HG03575 (cell line): ENCODE results near the gene PSAPL1.

Experiments
- ATAC-seq: cut with Tn5 transposase; IDR thresholded peaks from one replicate; pipeline ENCODE4 v1.9.1; 2021; ENCODE audit not compliant: unreplicated experiment, insufficient number of reproducible peaks, low FRiP score; ENCODE audit errors: extremely low read depth

PSAPL1 gene

DNA sequence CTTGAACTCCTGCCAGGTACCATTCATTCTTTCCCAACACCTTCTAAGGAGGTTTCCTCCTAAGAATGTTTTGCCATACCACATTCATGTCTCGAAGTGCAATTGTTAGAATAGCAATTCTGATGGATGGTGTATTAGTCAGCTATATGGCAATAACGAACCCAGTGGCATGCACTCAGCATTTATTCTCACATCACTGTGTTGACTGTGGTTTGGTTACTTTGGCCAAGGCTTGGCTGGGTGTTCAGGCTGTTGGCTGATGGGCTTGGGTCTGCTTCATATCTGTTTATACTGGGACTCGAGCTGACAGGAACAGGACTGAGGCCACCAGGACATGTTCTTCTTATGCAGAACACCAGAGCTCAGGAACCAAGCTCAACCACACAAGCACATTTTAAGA is 31.7 kb downstream of the PSAPL1 start:
- ATAC-seq = no peak

GRCh38 chr4:7402526-7402925 is 32.2 kb downstream of the PSAPL1 start:
- ATAC-seq = no peak

- no peak for ATAC-seq
Observed at GRCh38 chr4:7400671-7401298, 33.9 kb downstream of the PSAPL1 start.

DNA sequence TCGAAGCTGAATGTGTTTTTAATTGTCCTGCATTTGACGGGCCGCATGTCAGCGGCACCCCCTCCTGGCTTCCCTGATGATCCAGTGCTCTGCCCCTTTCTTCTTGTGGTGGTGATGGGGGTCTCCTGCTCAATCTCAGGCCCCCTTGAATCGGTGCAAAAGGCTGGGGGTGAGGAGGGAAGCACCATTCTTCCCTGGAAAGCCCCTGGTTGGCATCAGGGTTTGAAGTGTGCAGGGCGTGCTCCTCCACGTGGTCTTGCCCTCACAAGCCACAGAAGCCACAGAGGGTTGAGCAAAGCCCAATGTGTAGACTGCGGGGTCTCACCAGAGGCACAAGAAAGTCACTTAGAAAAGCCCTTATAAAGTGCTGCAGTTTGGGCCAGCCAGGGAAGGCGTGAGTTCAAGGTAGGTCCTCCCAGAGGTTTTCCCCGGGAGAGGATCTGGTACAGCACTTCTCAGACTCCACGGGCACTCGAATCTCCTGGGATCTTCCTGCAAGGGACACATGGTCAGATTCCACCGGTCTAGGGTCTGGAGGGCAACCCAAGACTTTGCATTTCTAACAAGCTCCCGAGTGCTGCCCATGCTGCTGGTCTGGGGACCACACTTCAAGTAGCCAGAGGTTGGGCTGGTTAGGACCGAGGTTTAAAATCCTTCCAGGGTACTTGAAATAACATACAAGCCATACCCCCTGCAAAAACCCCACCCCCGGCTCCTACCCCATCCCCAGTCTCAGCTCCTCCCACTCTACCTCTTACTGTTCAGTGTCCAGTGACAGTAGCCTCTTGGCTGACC is 35.1 kb downstream of the PSAPL1 start:
- no peak for ATAC-seq

DNA sequence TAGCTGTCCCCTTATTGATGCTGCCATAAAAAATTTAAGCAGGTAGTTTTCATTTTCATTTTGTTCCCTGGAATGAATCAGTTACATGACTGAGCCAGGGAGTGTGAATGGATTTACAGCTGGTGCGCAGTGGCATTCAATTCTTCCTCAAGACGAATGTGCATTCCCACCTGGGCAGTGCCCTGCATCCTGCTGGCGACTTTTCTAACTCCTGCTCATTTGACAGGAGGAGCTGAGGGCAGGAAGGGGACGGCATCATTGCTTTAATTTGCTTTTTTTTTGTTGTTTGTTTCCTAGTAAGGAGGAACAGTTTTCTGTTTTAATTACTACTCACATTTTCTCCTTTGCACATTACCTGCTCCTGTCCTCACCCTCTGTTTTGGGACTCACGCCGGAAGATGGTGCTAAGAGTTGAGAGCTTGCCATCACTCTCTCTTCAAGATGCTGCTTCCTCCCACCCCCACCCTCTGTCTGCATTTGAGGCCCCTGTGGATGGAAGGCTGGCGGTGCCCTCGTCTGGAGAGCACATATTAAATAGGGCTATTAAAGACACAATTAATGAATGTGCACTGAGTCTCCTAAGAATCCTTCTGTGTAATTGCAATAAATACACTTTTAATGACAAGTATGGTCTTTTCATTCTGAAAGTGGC is 35.8 kb downstream of the PSAPL1 start:
- no peak for ATAC-seq

- no peak for ATAC-seq
Observed at GRCh38 chr4:7398104-7398423, 36.7 kb downstream of the PSAPL1 start.

DNA sequence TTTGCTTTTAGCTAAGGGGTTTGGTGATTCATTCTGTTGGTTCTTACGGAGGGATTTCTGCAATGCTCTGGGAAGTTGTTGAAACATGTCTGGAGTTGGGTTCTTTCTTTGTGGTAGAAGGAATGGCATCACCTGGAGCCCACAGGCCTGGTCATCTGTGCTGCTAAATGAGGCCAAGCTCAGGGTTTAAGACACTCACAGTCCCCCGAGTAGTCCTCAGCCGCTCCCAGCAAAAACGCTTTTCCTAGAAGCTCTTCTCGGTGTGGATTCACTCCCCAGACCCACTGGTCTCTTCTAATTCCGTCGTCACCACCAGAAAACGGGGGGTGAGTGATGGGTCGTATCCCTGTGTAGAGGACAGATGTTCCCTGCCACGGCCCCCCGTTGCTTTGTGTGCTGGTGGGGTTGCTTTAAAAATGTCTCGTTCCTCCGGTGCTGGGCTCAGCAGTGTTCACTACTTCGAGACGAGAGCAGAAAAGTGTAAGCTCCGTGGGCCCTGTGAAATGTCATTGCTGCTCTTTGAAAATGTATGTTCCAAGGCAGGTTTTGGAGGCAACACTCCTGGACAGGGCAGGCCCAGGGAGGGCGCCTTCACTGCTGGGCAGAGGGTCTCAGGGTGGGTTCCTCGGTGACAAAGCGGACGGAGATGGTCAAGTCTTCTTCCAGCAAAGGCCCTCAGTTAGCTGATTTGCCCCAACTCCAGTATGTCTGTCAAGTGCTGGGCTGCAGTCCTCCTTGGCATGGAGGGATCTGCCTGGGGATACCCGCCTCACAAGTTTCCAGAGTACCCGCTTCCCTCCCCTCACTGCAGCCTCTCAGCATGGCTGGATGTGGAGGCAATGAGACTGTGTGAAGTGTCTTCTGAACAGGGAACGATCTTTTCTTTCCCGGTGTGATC is 37.3 kb downstream of the PSAPL1 start:
- no peak for ATAC-seq

- no peak for ATAC-seq
Observed at GRCh38 chr4:7396186-7396910, 38.4 kb downstream of the PSAPL1 start.

DNA sequence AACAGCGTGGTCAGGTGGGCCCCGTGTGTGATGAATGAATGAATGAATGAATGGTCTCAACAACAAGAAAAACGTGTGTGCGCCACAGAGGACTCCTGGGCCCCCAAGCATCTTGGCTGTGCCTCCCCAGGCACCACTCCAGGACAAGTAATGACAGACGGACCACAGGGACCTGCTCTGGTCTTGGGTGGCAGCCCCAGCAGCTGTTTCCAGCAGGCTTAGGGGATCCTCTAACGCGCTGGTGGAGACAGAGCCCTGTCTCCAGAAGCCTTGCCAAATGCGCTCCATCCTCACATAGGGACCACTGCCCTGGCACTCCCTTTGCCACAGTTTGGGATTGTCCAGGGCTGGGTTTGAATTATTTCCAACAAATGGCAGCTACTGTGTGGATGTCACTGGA is 39.1 kb downstream of the PSAPL1 start:
- ATAC-seq = no peak

GRCh38 chr4:7394681-7395451 is 39.9 kb downstream of the PSAPL1 start:
- no peak for ATAC-seq

DNA sequence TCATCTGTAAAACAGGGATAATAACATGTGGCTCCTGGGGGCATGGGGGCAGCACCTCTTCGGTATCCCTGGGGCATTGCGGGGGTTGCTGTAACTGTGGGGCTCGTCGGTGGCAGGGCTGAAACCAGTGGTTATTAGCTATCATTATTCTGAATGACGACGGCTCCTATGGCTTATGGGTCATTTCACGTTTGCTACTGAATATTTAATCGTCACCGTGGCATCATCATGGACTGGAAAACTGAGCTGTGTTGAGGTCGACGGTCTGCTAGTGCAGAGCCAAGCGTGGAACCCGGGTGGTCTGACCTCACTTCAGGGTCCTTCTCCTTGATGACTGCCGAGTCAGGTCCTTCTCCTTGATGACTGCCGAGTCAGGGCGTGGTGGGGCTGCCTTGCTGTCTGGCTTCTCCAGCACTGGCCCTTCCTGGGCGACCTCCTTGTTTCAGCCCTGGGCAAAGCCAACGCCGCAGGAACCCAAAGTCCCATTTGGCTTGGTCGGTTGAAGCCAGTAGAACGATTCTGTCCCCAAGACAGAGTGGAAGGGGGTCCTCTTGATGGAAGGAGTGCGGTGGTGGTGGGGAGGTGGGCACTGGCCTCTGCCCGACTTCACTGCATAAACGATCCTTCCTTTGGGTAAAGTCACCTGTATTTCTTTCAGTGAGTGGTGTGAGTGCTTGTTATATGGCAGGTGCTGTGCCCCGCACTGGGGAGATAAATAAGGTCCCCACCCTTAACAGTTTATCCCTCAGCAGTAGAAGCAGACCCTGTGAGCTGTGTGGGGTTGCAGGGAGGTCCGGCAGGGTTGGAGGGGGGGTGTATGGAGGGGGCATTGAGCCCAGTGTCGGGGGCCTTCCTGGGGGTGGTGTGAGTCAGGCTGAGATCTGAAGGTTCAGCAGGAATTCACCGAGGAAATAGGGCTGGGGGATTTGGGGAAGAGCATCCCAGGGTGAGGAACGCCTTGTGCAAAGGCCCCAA is 40.8 kb downstream of the PSAPL1 start:
- ATAC-seq = no peak

- ATAC-seq = no peak
Observed at GRCh38 chr4:7392438-7393421, 42.0 kb downstream of the PSAPL1 start.

GRCh38 chr4:7391637-7392437 is 42.9 kb downstream of the PSAPL1 start:
- no peak for ATAC-seq

- ATAC-seq = no peak
Observed at GRCh38 chr4:7390906-7391636, 43.7 kb downstream of the PSAPL1 start.

DNA sequence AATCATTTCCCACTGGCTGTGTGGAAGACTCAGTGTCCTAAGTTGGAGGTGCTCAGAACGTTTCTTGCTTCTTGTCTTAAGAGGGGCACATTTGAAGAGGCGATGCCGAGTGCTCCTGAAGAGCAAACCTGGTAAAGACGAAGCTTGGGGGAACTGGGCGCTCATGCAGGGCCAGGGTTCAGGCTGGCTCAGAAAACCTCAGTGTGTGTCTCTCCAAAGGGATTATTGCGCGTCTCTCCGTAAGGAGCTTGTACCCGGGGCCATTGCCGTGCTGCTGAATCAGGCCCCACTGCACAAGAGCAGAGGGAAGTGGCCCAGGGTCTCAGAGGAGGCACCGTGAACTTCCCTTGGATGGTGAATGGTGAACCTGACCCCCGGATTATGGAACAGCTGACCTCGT is 44.4 kb downstream of the PSAPL1 start:
- ATAC-seq = no peak
